GM12878 (cell line): ENCODE measurements around the gene HERPUD1. TPM values are rescaled to one million over a fixed set of nuclear protein-coding genes. Genes with fewer than 3 reads are reported as not detected.
A peak's percentile ranks its signal among the peaks of the same experiment; 100 is the strongest.

Source experiments
- BHLHE40 ChIP-seq, 2 experiments: fragments of 450-650 bp in 1 of 2; IDR thresholded peaks; 2 replicates each; pipeline ENCODE4 v1.6.1; 2011 to 2017; ENCODE audit warnings: low read depth in 2 of 2, borderline replicate concordance in 1 of 2, improper control_type of control experiment in 1 of 2, low read length in 1 of 2, mild to moderate bottlenecking in 1 of 2
- CBX5 ChIP-seq: sonication (generic); IDR thresholded peaks from 2 replicates; pipeline ENCODE4 v1.6.1; 2016; ENCODE audit warnings: low read depth, moderate library complexity, mild to moderate bottlenecking, inconsistent platforms
- CHD1 ChIP-seq: IDR thresholded peaks from 2 replicates; pipeline ENCODE4 v1.6.1; 2012; ENCODE audit warnings: low read depth, low read length, improper control_type of control experiment
- E2F4 ChIP-seq: IDR thresholded peaks from 2 replicates; pipeline ENCODE4 v1.6.1; 2012; ENCODE audit warnings: low read depth, low read length, improper control_type of control experiment
- FOS ChIP-seq: IDR thresholded peaks from 3 replicates; pipeline ENCODE4 v1.6.1; 2011; ENCODE audit warnings: borderline replicate concordance; ENCODE audit not compliant: insufficient read length; ENCODE audit errors: extremely low read depth
- HDGF ChIP-seq: fragments of 450-650 bp; IDR thresholded peaks from 2 replicates; pipeline ENCODE4 v1.6.1; 2016; ENCODE audit warnings: antibody characterized with exemption
- JUNB ChIP-seq: IDR thresholded peaks from 2 replicates; pipeline ENCODE4 v1.6.1; 2016; ENCODE audit warnings: antibody characterized with exemption, mild to moderate bottlenecking
- JUND ChIP-seq: IDR thresholded peaks from 2 replicates; pipeline ENCODE4 v1.6.1; 2012; ENCODE audit warnings: low read depth, mild to moderate bottlenecking, low read length, improper control_type of control experiment, moderate library complexity
- KAT2A ChIP-seq: conservative IDR thresholded peaks from 2 replicates; pipeline ENCODE4 v1.6.1; 2011; ENCODE audit warnings: low read depth, low read length; ENCODE audit not compliant: control insufficient read depth
- KDM1A ChIP-seq: fragments of 200-600 bp; sonication (generic); IDR thresholded peaks from 2 replicates; pipeline ENCODE4 v1.6.1; 2016; ENCODE audit warnings: borderline replicate concordance
- MLLT1 ChIP-seq: fragments of 450-650 bp; IDR thresholded peaks from 2 replicates; pipeline ENCODE4 v1.6.1; 2016; ENCODE audit warnings: mild to moderate bottlenecking
- MTA2 ChIP-seq: fragments of 450-650 bp; IDR thresholded peaks from 2 replicates; pipeline ENCODE4 v1.6.1; 2016; ENCODE audit warnings: low read depth, mild to moderate bottlenecking, moderate library complexity
- NRF1 ChIP-seq: conservative IDR thresholded peaks from 2 replicates; pipeline ENCODE4 v1.6.1; 2011; ENCODE audit warnings: mild to moderate bottlenecking, low read depth, low read length, improper control_type of control experiment
- PKNOX1 ChIP-seq: fragments of 450-650 bp; IDR thresholded peaks from 2 replicates; pipeline ENCODE4 v1.6.1; 2016; ENCODE audit warnings: mild to moderate bottlenecking
- PML ChIP-seq: IDR thresholded peaks from 2 replicates; pipeline ENCODE4 v1.6.1; 2012; ENCODE audit warnings: low read length, inconsistent platforms
- POLR2A ChIP-seq: IDR thresholded peaks from 2 replicates; pipeline ENCODE4 v1.6.1; 2011; ENCODE audit warnings: low read depth, mild to moderate bottlenecking, low read length
- RAD51 ChIP-seq: fragments of 450-650 bp; IDR thresholded peaks from 2 replicates; pipeline ENCODE4 v1.6.1; 2016; ENCODE audit warnings: moderate library complexity, mild to moderate bottlenecking, inconsistent platforms
- RFX5 ChIP-seq: IDR thresholded peaks from 2 replicates; pipeline ENCODE4 v1.6.1; 2011; ENCODE audit warnings: low read depth, low read length, improper control_type of control experiment
- RUNX3 ChIP-seq: IDR thresholded peaks from 2 replicates; pipeline ENCODE4 v1.6.1; 2012; ENCODE audit warnings: low read length, inconsistent platforms
- SMC3 ChIP-seq: IDR thresholded peaks from 2 replicates; pipeline ENCODE4 v1.6.1; 2011; ENCODE audit warnings: low read length, improper control_type of control experiment, borderline replicate concordance
- STAT3 ChIP-seq: IDR thresholded peaks from 2 replicates; pipeline ENCODE4 v1.6.1; 2011; ENCODE audit warnings: low read depth, low read length, improper control_type of control experiment
- WRNIP1 ChIP-seq: IDR thresholded peaks from 2 replicates; pipeline ENCODE4 v1.6.1; 2011; ENCODE audit warnings: low read depth, low read length, improper control_type of control experiment, borderline replicate concordance
- YY1 ChIP-seq: IDR thresholded peaks from 2 replicates; pipeline ENCODE4 v1.6.1; 2011; ENCODE audit warnings: low read depth, mild to moderate bottlenecking, low read length
- ZBTB4 ChIP-seq: fragments of 450-650 bp; formaldehyde crosslinking; IDR thresholded peaks from 2 replicates; pipeline ENCODE4 v1.4.0; 2022; ENCODE audit warnings: mild to moderate bottlenecking, moderate library complexity
- ZNF217 ChIP-seq: fragments of 450-650 bp; IDR thresholded peaks from 2 replicates; pipeline ENCODE4 v1.6.1; 2017; ENCODE audit warnings: antibody characterized with exemption, mild to moderate bottlenecking
- ZNF24 ChIP-seq: fragments of 450-650 bp; IDR thresholded peaks from 2 replicates; pipeline ENCODE4 v1.6.1; 2017; ENCODE audit warnings: antibody characterized with exemption, mild to moderate bottlenecking
- polyA plus RNA-seq, 11 experiments: library from polyadenylated mRNA; depleted of rRNA in 4 of 11; unstranded in 6 of 11; stranded (reverse) in 5 of 11; fragments of >200 nt; fragmentation: Nextera tagmentation in 4 of 11; fragmentation: Illumina TruSeq in 1 of 11; extraction: Ambion mirVana in 4 of 11; extraction: Trizol in 1 of 11; gene quantifications; 1 replicate in 1 of 11; 2 replicates in 10 of 11; pipeline versions ENCODE4 v1.2.1 to v1.2.3, GENCODE V29; 2011 to 2016; ENCODE audit warnings: inconsistent platforms in 2 of 11, missing spikeins in 2 of 11, low read depth in 1 of 11
- total RNA-seq, 4 experiments: library from RNA; depleted of rRNA in 3 of 4; stranded (reverse); fragments of >200 nt in 3 of 4; fragmentation: Illumina TruSeq in 1 of 4; extraction: Trizol in 1 of 4; gene quantifications; 2 replicates each; pipeline versions ENCODE4 v1.2.1 to v1.2.3, GENCODE V29; 2013 to 2021

The HERPUD1 gene
- total and polyA plus RNA-seq, 10 of the 15 experiments (the other 5 are each of a cell fraction or from before 2014, with no cell fraction given), result 32.6 to 212 (median 122) TPM

- TF ChIP-seq ZBTB4 (no peak), WRNIP1 (0 out of 2 replicates have a peak, but pooled peaks have one; percentile 9), STAT3 (no peak), POLR2A (peak; percentile 99), E2F4 (peak; percentile 16; the same call in 1 of the 2 replicates), NRF1 (no peak), SMC3 (no peak), KDM1A (no peak), RAD51 (peak; percentile 83), PKNOX1 (peak; percentile 97), ZNF24 (peak; percentile 56; the same call in 1 of the 2 replicates), BHLHE40 (IDR thresholded peaks at IDR 0.05; ENCODE audit: borderline replicate concordance in 1 of 2, low read depth in 2 of 2, low read length in 1 of 2) (peak; percentile 90 to 98), MTA2 (no peak), RUNX3 (no peak; the same call in 1 of the 2 replicates), JUNB (no peak), KAT2A (no peak), RFX5 (peak; percentile 56), PML (peak; percentile 98), CHD1 (peak; percentile 87), HDGF (no peak; the same call in 1 of the 2 replicates), ZNF217 (no peak), FOS (peak; percentile 25), JUND (0 out of 2 replicates have a peak, but pooled peaks have one; percentile 28), MLLT1 (peak; percentile 90), CBX5 (0 out of 2 replicates have a peak, but pooled peaks have one; percentile 30), YY1 (peak; percentile 92)
Observed at GRCh38 chr16:56931892-56932720, at the start of gene HERPUD1 (continued).
